GM19372 (cell line): ENCODE measurements around the gene WFS1.

Experiments used
- ATAC-seq: cut with Tn5 transposase; IDR thresholded peaks from one replicate; pipeline ENCODE4 v1.9.1; 2021; ENCODE audit warnings: mild to moderate bottlenecking, low read depth, moderate library complexity; ENCODE audit not compliant: unreplicated experiment

WFS1 gene

DNA sequence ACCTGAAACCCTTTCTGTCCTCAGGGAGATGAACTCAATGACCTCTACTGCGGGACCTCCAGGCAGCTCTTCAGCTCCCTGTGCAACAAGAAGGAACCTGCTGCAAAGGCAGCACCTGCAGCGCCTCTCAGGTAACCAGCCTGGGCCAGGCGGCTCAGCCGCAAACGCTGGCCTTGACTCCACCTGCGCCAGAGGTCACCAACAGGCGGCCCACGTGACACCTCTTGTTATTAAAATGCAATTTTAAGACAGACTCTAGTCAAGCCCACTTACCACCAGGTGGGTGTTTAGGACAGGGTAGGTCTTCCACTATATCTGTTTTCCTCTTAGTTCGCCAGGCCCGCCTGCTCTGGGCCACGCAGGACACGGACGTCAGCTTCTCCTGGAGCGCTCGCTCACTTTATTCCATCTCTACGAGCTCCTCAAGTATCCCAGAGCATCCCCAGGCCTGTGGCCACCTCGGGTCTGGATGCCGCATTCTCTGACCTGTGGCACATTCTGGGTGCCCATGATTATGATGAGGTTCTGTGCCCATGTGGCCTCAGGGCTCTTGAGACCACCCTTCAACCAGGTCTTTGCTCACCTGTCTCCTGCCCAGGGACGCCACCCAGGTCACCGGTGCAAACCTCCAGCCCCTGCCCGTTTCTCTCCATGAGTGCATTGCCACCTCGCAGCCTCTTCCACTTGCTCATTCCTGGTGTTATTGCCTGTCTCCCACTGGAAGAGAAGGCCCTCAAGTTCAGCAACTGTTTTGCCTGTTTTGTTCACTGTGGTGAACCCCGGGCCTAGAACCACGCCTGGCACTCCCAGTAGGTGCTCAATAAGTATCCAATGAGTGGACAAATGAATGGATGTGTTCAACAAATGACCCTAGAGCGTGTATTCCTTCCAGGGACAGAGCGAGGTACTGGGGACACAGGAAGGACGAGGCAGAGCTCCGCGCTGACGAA lies 36.5 kb upstream of the WFS1 start:
- no peak for ATAC-seq

DNA sequence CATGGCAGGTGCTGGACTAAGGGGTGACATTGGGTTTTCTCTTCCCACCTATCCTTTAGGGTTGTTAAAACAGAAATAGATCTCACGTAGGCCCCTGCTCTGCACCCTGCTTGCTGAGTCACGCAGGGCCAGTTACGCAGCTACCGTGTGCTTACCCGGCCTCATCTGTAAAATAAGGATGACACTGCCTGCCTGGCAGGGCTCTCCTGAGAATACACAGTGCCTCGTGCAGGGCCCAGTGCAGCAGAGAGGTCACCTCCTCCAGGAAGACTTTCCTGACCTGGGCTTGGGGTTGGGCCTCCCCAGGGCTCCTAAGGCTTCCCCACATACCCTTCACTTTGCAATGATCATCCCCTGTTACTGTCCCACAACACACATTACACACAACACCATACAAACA lies 35.7 kb upstream of the WFS1 start:
- no peak for ATAC-seq

DNA sequence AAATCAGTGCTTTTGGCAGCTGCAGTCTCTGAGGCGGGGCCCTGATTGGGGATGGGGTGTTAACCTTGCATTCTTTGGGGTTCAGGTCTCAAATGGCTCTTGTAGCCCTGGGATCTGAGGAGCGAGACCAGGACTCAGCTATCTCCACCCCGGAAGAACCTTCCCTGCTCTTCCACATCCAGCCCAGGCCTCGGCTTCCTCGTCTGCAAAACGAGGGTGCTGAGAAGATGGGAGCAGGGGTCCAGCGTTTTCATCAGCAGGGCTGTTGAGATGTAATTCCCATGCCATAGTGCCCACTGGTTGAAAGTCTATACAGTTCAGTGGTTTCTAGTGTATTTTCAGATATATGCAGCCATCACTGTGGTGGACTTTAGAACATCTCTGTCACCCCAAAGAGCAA lies 34.6 kb upstream of the WFS1 start:
- no peak for ATAC-seq

DNA sequence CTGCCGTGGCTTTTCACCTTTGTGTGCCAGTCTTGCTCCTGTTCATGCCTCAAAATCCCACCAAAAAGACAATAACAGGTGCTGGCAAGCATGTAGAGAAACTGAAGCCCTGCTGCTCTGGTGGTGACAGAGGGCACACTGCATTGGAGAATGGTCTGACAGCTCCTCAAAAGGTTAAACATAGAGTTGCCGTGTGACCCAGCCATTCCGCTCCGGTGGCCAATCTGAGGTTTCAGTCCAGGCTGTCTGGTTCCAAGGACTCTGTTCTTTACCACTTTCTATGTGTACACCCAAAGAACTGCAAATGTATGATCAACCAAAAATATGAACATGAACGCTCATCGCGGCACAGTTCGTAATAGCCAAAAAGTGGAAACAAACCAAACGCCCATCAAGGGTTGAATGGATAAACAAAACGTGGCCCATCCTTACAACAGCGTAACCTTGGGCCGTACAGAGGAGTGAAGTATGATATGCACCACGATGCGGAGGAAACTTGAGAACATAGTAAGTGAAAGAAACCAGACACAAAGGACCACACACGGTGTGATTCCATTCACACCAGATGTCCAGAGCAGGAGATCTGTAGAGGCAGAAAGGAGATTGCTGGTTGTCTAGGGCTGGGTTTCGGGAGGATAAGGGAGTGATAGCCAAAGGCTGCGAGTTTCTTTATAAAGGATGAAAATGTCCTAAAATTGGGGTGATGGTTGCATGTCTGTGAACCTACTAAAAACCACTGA lies 33.6 kb upstream of the WFS1 start:
- no peak for ATAC-seq

DNA sequence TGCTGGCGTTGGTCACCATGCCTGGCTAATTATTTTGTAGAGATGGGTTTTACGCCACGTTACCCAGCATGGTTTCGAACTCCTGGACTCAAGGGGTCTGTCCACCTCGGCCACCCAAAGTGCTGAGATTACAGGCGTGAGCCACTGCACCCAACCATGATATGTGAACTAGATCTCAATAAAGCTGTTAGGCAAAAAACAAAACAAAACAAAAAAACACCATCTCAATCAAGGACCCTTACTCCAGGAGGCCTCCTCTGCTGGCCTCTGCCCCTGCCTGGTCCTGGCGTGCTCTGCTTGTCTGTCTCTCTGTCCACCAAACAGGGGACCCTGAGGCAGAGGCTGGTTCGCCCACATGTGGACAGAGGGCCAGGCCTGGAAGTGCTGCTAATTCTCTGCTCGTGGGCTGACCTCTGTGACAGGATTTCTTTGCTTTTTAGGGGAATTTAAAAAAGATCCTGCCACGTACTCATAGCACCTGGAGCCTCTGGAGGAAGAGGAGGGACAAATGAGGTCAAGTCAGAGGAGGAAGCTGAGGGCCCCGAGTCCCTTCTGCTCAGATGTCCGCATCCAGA lies 32.7 kb upstream of the WFS1 start:
- ATAC-seq, result no peak

DNA sequence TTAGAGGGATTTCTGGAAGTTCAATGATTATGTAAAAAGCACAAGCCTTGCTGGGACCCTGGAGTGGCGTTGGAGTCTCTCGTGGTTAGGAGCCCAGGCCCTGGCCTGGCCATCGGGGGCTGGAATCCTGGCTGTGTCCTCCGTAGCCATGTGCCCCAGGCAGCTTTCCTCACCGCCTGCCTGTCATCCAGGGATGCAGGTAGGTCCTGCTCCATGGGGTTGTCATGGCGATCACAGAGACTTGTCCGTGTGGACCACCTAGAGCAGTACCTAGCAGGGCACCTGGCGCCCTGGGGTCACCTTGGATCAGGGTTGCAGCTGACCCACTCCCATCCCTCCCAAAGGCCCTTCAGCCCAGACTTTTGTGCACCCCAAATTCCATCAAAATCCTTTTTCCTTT lies 30.2 kb upstream of the WFS1 start:
- no peak for ATAC-seq

DNA sequence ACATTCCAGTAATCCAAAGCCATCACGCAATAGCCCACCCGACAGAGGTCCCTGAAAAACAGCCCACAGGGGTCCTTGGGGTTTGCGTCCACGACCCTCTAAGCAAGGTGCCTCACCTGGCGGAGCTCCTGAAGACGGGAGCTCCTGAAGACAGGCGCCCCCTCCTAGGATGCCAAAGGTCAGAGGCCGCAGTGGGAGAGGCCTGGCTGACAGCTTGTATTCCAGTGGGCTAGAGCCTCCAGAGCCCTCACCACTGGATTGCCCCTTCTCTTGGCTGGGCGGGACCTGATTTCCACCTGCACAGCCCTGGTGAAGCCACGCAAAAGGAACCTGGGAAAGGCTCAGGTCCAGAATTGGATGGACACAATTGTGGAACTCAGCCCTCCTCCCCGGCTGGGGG lies 29.7 kb upstream of the WFS1 start:
- ATAC-seq, result no peak

DNA sequence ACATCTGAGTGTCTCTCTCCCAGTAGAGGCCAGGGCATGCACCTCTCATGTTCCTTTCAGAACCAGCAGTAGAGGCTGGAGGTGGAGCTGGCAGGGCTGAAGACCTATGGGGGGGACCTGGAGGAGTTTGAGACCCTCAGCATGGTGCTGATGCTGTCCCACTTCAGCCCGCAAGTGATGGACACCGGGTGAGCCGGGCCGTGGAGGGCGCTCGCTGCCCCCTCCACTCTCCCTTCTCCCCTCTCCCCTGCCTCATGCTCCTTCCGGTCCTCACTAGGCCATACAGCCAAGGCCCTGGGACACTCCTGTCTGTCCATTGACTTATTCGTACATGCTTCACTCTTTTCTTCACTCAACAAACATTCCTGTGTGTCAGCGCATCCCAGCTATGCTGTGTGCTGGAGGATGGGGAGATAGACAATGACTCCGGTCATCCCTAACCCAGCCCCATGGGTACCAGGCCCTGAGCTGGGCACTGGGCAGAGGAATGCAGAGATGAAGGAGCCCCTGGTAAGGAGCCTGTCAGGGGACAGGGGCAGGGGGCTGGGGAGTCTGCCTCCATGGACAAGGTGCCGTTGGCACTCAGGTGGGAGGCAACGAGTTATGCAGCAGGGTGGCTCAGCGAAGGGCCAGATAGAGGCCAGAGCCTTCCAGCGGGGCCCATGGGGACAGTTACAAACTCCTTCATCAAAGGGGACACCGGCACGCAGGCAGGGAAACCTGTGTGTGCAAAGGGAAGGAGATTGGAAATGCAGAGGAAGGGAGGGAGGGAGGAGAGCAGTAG lies 28.4 kb upstream of the WFS1 start:
- ATAC-seq, result no peak

DNA sequence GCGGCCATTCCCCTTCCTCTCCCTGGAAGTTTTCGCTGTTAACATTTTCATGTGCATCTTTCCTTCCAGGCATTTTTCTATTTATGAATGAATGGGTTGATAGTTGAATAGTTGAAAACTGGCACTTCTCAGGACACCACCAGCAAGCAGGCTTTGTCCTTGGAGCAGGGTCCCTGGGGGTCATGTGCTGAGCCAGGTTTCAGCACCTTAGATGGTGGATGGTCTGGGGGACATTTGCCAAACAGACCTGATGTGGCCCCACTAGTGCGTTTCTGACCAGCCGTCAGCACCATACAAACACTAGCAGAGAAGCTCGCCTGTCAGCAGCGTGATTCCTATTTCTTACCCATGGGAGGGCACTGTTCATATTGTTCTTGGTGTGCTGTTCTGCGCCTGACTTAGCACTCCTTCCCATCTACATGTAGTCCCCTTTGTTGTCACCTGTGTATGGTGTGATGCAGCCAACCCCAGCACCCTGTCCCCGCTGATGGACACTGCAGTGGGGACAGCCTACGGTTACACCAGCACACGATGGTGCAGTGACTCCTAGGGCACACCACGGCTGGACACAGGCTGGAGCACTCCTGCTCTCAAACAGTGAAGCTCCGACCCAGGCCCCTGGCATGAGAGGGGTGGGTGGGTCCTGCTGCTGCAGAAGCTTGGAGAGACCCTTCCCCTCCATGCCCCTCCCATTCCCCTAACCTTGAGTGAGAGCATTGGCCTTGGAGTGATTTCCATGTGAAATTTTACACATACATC lies 27.2 kb upstream of the WFS1 start:
- no peak for ATAC-seq

DNA sequence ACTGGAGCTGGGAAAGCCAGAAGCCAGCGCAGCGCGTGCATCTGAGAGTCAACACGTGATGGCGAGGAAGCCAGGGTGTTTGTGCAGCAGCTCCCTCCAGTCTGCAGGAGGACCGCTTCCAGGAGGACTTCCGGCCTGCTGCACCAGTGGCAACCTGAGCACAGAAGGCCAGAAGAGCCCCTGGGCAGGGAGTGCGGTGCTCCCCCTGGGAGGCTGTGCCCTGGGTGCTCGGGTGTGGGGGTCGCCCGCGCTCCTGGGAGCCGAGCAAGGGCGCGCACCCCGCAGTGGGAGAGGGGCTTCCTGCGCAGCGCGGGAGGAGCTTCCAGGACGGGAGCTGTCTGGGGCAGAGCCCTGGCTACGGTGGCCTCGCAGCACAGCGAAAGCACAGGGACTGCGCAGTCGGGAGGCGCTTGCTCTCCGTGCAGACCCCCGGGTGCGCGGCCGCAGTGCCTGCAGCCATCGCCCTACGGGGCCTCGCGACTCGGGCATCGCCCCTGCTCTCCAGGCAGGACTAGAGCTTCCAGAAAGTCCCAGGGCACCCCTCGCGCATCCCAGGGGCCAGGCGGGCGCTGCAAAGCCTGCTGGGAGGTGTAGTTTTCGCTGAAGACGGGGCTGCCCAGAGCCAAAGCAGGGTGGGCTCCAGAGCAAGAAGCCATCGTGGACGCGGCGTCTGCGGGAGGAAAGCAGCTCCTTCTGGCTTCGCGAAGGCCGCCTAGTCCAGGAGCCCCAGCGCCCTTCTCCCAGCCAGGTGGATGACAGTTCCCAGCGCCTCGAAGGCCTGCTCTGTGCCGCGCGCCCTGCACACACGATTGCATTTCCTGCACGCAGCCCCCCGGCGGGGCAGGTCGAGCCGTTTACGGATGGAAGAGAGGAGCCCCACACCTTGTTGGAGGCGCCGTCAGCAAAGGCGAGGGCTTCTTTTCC lies 24.1 kb upstream of the WFS1 start:
- ATAC-seq, result no peak

DNA sequence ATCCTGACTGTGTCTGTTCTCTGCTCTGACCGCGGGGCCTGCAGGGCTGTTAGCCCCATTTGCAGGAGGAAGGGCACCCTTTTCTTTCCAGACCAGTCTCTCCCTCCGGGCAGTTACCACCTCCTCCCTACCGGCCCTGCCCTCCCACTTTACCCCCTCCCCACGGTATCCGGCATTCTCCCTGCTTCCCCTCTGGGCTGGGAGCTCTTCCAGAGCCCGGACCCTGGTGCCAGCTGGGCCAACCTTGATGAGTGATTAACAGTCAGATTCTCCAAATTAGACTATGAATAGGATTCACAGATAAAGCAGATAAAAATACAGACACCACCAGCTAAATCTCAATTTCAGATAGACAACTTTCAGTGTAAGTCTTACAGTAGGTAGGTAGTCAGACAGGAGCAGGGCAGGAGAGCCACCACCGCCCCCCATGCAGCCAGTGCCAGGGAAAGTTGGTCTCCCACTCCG lies 23.4 kb upstream of the WFS1 start:
- ATAC-seq, result no peak

DNA sequence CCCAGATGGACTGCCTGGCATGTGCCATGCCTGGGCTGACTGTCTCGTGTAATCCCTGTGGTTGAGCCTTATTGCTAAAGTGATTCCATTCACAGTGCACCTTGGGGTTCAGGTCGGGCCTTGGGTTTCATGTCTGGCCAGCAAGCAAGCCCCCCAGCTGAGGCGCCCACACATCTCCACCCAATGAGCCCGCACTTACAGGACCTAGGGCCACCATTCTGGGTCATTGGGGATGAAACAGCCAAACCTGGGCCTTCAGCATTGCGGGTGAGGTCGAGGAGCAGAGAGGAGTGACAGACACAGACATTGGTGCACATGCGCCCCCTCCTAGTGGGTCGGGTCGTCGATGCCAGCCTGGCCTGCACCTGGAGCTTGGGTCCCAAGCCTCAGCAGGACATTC lies 21.3 kb upstream of the WFS1 start:
- no peak for ATAC-seq

DNA sequence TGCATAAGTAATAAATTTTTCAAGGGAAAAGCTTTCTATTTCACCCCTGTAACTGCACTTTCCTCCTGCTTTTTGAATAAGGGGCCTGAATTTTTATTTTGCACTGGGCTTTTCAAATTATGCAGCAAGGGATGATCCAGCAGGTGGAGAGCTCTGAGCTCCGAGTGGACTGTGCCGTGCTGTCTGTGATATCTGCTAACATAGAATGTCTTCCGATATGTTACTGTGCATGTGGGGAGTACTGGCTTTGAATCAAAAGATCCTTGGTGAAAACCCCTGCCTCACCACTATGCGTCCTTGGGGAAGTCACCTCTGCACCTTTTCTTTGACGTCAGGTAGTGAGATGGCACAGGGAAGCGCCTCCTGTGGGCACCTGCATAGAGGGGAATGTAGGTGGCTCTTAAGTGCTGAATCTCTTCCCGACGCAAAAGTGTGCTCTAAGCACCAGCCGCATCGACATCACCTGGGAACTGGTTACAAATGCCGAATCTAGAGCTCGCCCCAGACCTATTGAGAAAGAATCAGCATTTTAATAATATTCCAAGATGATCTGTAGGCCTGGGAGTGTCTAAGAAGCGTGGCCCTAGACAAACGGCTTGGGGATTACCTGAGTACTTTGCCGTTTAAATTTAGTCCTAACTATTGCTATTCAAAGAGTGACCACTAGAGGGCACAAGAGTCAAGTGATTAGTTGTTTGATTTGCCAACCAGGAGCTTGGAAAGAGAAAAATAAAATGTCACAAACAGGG lies 19.2 kb upstream of the WFS1 start:
- ATAC-seq, result no peak

DNA sequence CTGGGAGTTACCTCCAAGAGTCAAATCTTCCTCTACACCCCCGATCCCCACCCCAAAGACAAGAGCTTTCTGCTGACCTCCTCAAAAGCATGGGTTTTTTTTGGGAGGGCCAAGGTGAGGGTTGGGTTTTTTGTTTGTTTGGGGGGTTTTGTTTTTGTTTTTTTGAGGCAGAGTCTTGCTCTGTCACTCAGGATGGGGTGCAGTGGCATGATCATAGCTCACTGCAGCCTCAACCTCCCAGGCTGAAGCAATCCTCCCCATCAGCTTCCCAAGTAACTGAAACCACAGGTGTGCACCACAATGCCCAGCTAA lies 18.7 kb upstream of the WFS1 start:
- no peak for ATAC-seq

DNA sequence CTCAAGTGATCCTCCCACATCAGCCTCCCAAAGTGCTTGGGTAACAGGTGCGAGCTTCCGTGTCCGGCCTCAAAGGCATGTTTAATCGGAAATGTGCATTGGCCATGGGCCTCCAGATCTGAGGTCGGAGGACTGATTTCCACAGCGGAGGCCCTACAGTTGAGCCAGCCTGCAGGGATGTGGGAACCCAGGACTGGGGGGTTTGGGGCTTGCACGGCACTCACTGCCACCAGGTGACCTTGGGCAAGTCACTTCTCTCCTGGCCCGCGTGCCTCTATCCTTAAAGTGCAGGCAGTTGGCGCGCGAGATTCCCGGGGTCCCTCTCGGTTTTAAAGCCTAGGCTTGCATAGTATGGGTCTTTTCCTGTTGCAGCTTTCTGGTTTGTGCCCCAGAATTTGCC lies 18.3 kb upstream of the WFS1 start:
- no peak for ATAC-seq

DNA sequence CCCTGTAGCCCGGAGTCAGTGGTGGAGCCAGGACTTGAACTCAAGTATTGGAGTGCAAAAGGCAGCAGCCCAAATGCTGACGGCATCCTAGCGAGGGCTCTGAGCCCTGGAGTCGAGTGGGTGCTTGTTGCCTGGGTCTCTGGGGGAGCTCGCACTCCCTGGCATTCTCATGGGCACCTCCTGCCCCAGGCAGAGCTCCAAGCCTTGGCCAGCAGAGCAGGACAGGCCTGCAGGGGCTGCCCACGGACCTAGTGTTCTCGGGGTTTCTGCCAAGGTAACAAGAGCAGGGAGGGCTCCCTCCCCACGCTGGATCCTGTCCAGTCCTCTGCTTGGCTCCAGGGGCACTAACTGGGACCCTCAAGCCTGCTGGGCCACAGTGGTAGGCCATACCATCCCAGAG lies 17.6 kb upstream of the WFS1 start:
- ATAC-seq, result no peak

DNA sequence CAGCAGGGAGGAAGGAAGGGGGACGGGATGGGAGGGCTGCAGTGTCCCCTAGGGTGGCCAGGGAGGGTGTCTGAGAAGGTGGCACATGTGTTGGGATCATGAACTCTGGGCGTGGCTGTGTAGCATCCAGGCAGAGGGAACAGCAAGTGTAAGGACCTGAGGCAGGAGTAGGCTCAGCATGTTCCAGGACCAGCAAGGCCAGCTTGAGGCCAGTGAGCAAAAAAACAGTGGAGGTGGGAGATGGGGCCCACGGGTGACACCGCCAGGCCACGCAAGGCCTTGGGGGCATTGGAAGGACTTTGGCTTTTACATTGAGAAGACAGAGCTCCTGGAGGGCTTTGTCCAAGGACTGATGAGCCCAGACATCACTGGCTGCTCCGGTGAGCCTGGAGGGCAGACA lies 16.5 kb upstream of the WFS1 start:
- no peak for ATAC-seq

DNA sequence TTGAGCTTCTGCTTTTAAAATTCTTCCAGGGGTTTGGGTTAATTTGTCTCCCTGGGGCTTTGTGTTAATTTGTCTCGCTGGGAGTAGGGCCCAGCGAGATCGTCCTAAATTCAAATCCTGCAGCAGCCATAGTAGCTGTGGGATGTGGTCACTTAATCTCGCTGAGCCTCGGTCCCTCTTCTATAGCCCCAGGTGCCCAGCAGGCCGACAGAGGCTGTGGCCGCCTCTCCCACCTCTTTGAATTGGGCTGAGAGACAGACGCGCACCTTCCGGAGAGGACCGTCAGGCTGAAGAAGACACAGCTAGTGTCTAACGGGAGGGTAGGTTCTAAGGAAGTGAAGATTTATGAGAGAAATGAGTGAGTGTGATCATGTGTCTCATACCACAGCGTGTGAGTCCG lies 15.7 kb upstream of the WFS1 start:
- ATAC-seq, result no peak
